Prostate gland (tissue), 2 donors: Measurements from ENCODE around the gene ZNF512B.

Experiments used
- POLR2A ChIP-seq: fragments of 450-650 bp; IDR thresholded peaks from one replicate; pipeline ENCODE4 v1.6.1; 2016; ENCODE audit warnings: antibody characterized with exemption, mild to moderate bottlenecking
- TF ChIP-seq, protein P1 (sequence below), 4 experiments: fragments of 200-600 bp in 2 of 4; fragments of 450-650 bp in 2 of 4; sonication (generic) in 2 of 4; IDR thresholded peaks; 1 replicate in 3 of 4; 2 replicates in 1 of 4; pipeline ENCODE4 v1.5.1; 2016 to 2019; ENCODE audit warnings: antibody characterized with exemption in 4 of 4, mild to moderate bottlenecking in 2 of 4, moderate library complexity in 2 of 4

DNA sequence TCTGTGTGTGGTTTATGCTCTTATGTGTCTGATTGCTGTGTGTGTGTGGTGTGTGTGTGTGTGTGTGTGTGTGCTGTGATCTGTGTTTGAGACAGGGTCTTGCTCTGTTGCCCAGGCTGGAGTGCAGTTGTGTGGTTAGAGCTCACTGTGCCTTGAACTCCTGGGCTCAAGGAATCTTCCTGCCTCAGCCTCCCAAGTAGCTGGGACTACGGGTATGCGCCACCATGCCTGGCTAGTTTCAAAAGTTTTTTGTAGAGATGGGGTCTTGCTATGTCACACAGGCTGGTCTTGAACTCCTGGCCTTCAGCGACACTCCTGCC is 3.4 kb upstream of the ZNF512B start:
- TF ChIP-seq, protein P1, sequence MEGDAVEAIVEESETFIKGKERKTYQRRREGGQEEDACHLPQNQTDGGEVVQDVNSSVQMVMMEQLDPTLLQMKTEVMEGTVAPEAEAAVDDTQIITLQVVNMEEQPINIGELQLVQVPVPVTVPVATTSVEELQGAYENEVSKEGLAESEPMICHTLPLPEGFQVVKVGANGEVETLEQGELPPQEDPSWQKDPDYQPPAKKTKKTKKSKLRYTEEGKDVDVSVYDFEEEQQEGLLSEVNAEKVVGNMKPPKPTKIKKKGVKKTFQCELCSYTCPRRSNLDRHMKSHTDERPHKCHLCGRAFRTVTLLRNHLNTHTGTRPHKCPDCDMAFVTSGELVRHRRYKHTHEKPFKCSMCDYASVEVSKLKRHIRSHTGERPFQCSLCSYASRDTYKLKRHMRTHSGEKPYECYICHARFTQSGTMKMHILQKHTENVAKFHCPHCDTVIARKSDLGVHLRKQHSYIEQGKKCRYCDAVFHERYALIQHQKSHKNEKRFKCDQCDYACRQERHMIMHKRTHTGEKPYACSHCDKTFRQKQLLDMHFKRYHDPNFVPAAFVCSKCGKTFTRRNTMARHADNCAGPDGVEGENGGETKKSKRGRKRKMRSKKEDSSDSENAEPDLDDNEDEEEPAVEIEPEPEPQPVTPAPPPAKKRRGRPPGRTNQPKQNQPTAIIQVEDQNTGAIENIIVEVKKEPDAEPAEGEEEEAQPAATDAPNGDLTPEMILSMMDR (IDR thresholded peaks at IDR 0.05), result no peak
- TF ChIP-seq POLR2A, result no peak
